B cell (primary cell): Measurements from ENCODE around the gene SMIM1. TPM values are rescaled to one million over a fixed set of nuclear protein-coding genes. Genes with fewer than 3 reads are reported as not detected.

Experiments used
- ATAC-seq: fragments of 200-7000 bp; cut with Tn5 transposase; one replicate; pipeline ENCODE4 v1.10.0; 2021; ENCODE audit warnings: low read depth, mild to moderate bottlenecking, moderate number of reproducible peaks, moderate library complexity
- CTCF ChIA-PET: fragments of 350-600 bp; sonication (Branson Sonifier 250); formaldehyde crosslinking; loops from one replicate; lab custom pipeline; 2021; ENCODE audit warnings: antibody characterized with exemption, inconsistent platforms; lab: Charles Lee
- POLR2A ChIA-PET: fragments of 350-600 bp; sonication (Branson Sonifier 250); formaldehyde crosslinking; loops from one replicate; lab custom pipeline; 2021; ENCODE audit warnings: antibody characterized with exemption; lab: Charles Lee
- DNase-seq: peaks from one replicate; pipeline ENCODE4 v3.0.0; 2013
- H2AFZ ChIP-seq: 2 replicates; pipeline ENCODE4 v1.6.1; 2012; ENCODE audit warnings: mild to moderate bottlenecking, low read depth, low read length; ENCODE audit not compliant: insufficient read depth, poor library complexity, severe bottlenecking
- H3K27ac ChIP-seq, 2 donors: 1 replicate in 1 of 2; 2 replicates in 1 of 2; pipeline ENCODE4 v1.5.1; 2012 to 2013; ENCODE audit warnings: low read length in 2 of 2, mild to moderate bottlenecking in 2 of 2, moderate library complexity in 1 of 2
- H3K27me3 ChIP-seq, 4 experiments: fragments of 200-600 bp in 1 of 4; sonication (generic) in 1 of 4; replicated peaks in 1 of 4; 1 replicate in 2 of 4; 2 replicates in 2 of 4; pipeline versions ENCODE4 v1.6.1 to v1.7.0; 2013 to 2016; ENCODE audit warnings: low read length in 3 of 4, mild to moderate bottlenecking in 2 of 4, mixed read lengths in 1 of 4, moderate library complexity in 1 of 4; ENCODE audit not compliant: insufficient read depth in 4 of 4, control insufficient read depth in 3 of 4; ENCODE audit errors: control extremely low read depth in 1 of 4
- H3K36me3 ChIP-seq, 2 experiments: replicated peaks in 1 of 2; 1 replicate in 1 of 2; 2 replicates in 1 of 2; pipeline versions ENCODE4 v1.6.1 to v1.7.1; 2013; ENCODE audit warnings: low read length in 1 of 2; ENCODE audit not compliant: insufficient read depth in 2 of 2, control insufficient read depth in 1 of 2; ENCODE audit errors: control extremely low read depth in 1 of 2, extremely low read depth in 1 of 2
- H3K4me1 ChIP-seq, 2 donors: fragments of 200-600 bp in 1 of 2; sonication (generic) in 1 of 2; 1 replicate in 1 of 2; 2 replicates in 1 of 2; pipeline versions ENCODE4 v1.5.1 to v1.6.1; 2013 to 2017; ENCODE audit warnings: low read length in 2 of 2; ENCODE audit not compliant: control insufficient read depth in 2 of 2, insufficient read depth in 2 of 2
- H3K4me2 ChIP-seq: replicated peaks from 2 replicates; pipeline ENCODE3; 2012; ENCODE audit warnings: mild to moderate bottlenecking, low read depth, low read length; ENCODE audit not compliant: poor library complexity, severe bottlenecking
- H3K4me3 ChIP-seq, 5 experiments: fragments of 200-600 bp in 1 of 5; sonication (generic) in 1 of 5; 1 replicate in 3 of 5; 2 replicates in 2 of 5; pipeline versions ENCODE4 v1.5.1 to v1.7.0; 2011 to 2016; ENCODE audit warnings: low read length in 4 of 5, mild to moderate bottlenecking in 4 of 5, low read depth in 2 of 5, control low read depth in 1 of 5, moderate library complexity in 1 of 5; ENCODE audit not compliant: insufficient read depth in 1 of 5; ENCODE audit errors: control extremely low read depth in 1 of 5, extremely low read depth in 1 of 5
- H3K79me2 ChIP-seq: fragments of 200-600 bp; sonication (generic); one replicate; pipeline ENCODE4 v1.6.0; 2016; ENCODE audit warnings: low read length; ENCODE audit not compliant: control insufficient read depth, insufficient read depth
- H3K9ac ChIP-seq: fragments of 200-600 bp; sonication (generic); 2 replicates; pipeline ENCODE4 v1.6.1; 2017; ENCODE audit warnings: mild to moderate bottlenecking, low read length, moderate library complexity
- H3K9me3 ChIP-seq, 3 donors: one replicate each; pipeline versions ENCODE4 v1.6.1 to v1.7.1; 2013; ENCODE audit warnings: low read length in 2 of 3; ENCODE audit not compliant: control insufficient read depth in 2 of 3, insufficient read depth in 1 of 3; ENCODE audit errors: control extremely low read depth in 1 of 3
- H4K20me1 ChIP-seq: 2 replicates; pipeline ENCODE4 v1.6.0; 2012; ENCODE audit warnings: mild to moderate bottlenecking, low read length; ENCODE audit not compliant: insufficient read depth, control insufficient read depth, poor library complexity, severe bottlenecking
- H3K27ac Mint-ChIP-seq: one replicate; pipeline ENCODE4 v1.8.0; 2021; ENCODE audit warnings: mixed read lengths
- H3K27me3 Mint-ChIP-seq: one replicate; pipeline ENCODE4 v1.8.0; 2021; ENCODE audit warnings: mixed read lengths
- H3K4me1 Mint-ChIP-seq: one replicate; pipeline ENCODE4 v1.8.0; 2021; ENCODE audit warnings: mixed read lengths
- H3K4me3 Mint-ChIP-seq: one replicate; pipeline ENCODE4 v1.8.0; 2021; ENCODE audit warnings: mixed read lengths
- H3K9me3 Mint-ChIP-seq: one replicate; pipeline ENCODE4 v1.8.0; 2022; ENCODE audit warnings: mixed read lengths; ENCODE audit not compliant: insufficient read depth
- CTCF ChIP-seq: fragments of 200-600 bp; IDR thresholded peaks from one replicate; pipeline ENCODE4 v1.8.0; 2022; ENCODE audit warnings: antibody characterized with exemption, mild to moderate bottlenecking
- EZH2 ChIP-seq: IDR thresholded peaks from 2 replicates; pipeline ENCODE4 v1.6.1; 2012; ENCODE audit warnings: borderline replicate concordance, low read depth, mild to moderate bottlenecking, moderate library complexity, low read length; ENCODE audit not compliant: insufficient read depth, poor library complexity, severe bottlenecking
- WGBS: methylation state at CpG from one replicate; pipeline ENCODE4 v1.1.5; 2013; ENCODE audit warnings: missing lambda C conversion rate; ENCODE audit not compliant: insufficient coverage; 5-methylcytosine and 5-hydroxymethylcytosine counted together
- intact Hi-C: fragments of 100-400 bp; cut with micrococcal nuclease; formaldehyde crosslinking; loops from one replicate; pipeline ENCODE4 v1.10.0; 2022
- polyA plus RNA-seq: library from polyadenylated mRNA; depleted of rRNA; stranded (reverse); fragments of >200 nt; gene quantifications from 2 replicates; pipeline ENCODE4 v1.2.3, GENCODE V29; 2012
- total RNA-seq, 2 donors: library from RNA; stranded (reverse); fragments of 120-200 nt in 1 of 2; gene quantifications; 1 replicate in 1 of 2; 2 replicates in 1 of 2; pipeline versions ENCODE4 v1.2.3 to v1.2.4, GENCODE V29; 2013 to 2022

The SMIM1 gene
- total and polyA plus RNA-seq, 2 donors (not counting 1 experiment from before 2014, with no cell fraction given) = 2.6 to 9.0 TPM

DNA sequence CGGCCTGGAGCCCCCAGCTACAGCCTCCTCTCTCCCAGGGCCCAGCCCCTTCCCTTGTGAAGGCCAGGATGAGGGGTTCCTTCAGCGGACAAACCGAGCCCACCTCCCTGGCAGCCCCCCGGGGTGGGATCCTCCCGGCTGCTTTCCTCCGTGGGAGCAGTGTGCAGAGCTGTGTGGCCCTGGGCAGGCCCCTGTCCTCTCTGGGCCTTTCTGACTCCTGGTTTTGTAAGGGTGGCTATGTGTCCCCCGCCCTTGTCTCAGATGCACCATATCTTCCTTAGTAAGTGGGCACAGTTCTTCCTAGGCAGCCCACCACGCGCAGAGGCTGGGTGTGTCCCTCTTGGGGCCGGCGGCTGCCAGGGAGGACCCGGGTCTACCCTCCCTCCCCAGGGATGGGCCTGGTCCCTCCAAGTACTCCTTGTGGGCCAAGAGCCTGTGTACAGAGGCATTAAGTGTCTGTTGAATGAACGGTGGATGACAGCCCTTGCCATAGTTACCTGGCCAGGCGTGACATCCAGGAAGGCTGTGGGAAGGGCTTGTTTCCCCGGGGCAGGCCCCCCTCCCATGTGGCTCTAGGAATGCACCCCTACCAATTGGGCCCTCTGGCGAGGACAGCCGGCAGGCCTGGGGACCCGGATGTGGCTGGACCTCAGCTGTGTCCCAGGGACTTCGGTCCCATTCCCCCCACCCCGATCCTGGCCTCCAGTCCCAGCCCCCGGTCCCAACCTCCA lies 3.8 kb downstream of the SMIM1 start:
- Histone ChIP-seq H3K79me2 (no peaks in the 10 kb centered on the region), H3K4me2 (no peak overlapping the region), H3K4me3 (no peak overlapping the region), H3K4me1 (peaks cover 17 to 28% of the 10 kb centered on the region in 2 donors), H3K27me3 (no peaks in the 10 kb centered on the region), H2AFZ (no peak overlapping the region), H3K36me3 (peaks cover 0 to 15% of the 10 kb centered on the region in 2 experiments), H3K9me3 (no peaks in the 10 kb centered on the region), H3K9ac (no peak overlapping the region), H3K27ac (no peak overlapping the region), H4K20me1 (no peaks in the 10 kb centered on the region)
- H3K4me1 Mint-ChIP-seq = peaks cover 20% of the 10 kb centered on the region
- no peak for ATAC-seq
- intact Hi-C loops = no loop called here
- WGBS = 89% methylated on average over 19 of the region's 21 CpGs
- H3K4me3 Mint-ChIP-seq = no peak overlapping the region
- POLR2A ChIA-PET = no interaction called here
- H3K27ac Mint-ChIP-seq = no peak overlapping the region
- no peaks in the 10 kb centered on the region for H3K27me3 Mint-ChIP-seq
- TF ChIP-seq EZH2 (no peak), CTCF (peak; percentile 29)
- no peaks in the 10 kb centered on the region for H3K9me3 Mint-ChIP-seq
- CTCF ChIA-PET = interaction anchor here (0.9 to 2.2 kb wide), 5 partner anchors 18 to 121 kb away, joined by 3 to 14 read pairs (median 4); partner anchors contain the start of gene LRRC47
- DNase-seq = no peak

- H3K27ac Mint-ChIP-seq = no peak overlapping the region
- H3K9ac ChIP-seq = no peak overlapping the region
Observed at GRCh38 chr1:3777078-3777547, 4.6 kb downstream of the SMIM1 start.

More at GRCh38 chr1:3777078-3777547, 4.6 kb downstream of the SMIM1 start:
- TF ChIP-seq CTCF = no peak
- no peak for TF ChIP-seq EZH2
- Histone ChIP-seq H3K4me2 (no peak overlapping the region), H3K79me2 (no peaks in the 10 kb centered on the region), H3K4me3 (no peak overlapping the region), H3K27ac (no peak overlapping the region), H3K36me3 (peaks cover 0 to 21% of the 10 kb centered on the region in 2 experiments), H3K27me3 (no peaks in the 10 kb centered on the region), H4K20me1 (no peaks in the 10 kb centered on the region), H3K9me3 (no peaks in the 10 kb centered on the region), H3K4me1 (peaks cover 12 to 22% of the 10 kb centered on the region in 2 donors), H2AFZ (no peak overlapping the region)
- DNase-seq = no peak
- Mint-ChIP-seq H3K9me3 (no peaks in the 10 kb centered on the region), H3K4me1 (peaks cover 15% of the 10 kb centered on the region), H3K27me3 (no peaks in the 10 kb centered on the region), H3K4me3 (no peak overlapping the region)
- intact Hi-C loops = no loop called here
- ChIA-PET CTCF (no interaction called here), POLR2A (no interaction called here)
- WGBS = 93% methylated on average over 10 of the region's 10 CpGs
- ATAC-seq = no peak
